Upper lobe of left lung (tissue), 4 donors: ENCODE data around the gene FAP.

Experiments
- POLR2A ChIP-seq, 4 donors: fragments of 450-650 bp; IDR thresholded peaks; one replicate each; pipeline ENCODE4 v1.5.1; 2016 to 2017; ENCODE audit warnings: antibody characterized with exemption in 4 of 4, mild to moderate bottlenecking in 2 of 4
- POLR2AphosphoS5 ChIP-seq, 2 donors: sonication (generic); formaldehyde crosslinking; IDR thresholded peaks; one replicate each; pipeline ENCODE4 v1.5.1; 2017; ENCODE audit warnings: antibody characterized with exemption in 2 of 2

GRCh38 chr2:162215162-162215561 is 28.1 kb downstream of the FAP start:
- no peak for TF ChIP-seq POLR2AphosphoS5 (IDR thresholded peaks at IDR 0.05)
- no peak for TF ChIP-seq POLR2A (IDR thresholded peaks at IDR 0.05)
